HEK293 (cell line): Measurements from ENCODE around the gene IRX3.

Experiments
- CTCF ChIA-PET: fragments of 350-600 bp; formaldehyde crosslinking; extraction: SDS; loops from one replicate; lab custom pipeline; 2021; ENCODE audit warnings: antibody characterized with exemption; lab: Yijun Ruan, JAX
- POLR2A ChIA-PET: fragments of 300-600 bp; formaldehyde crosslinking; extraction: SDS; loops from one replicate; lab custom pipeline; 2020; ENCODE audit warnings: antibody characterized with exemption, inconsistent platforms; lab: Yijun Ruan, JAX
- H3K27ac ChIP-seq: fragments of 200-500 bp; sonication (Bioruptor generic); 2 replicates; pipeline ENCODE4 v1.5.1; 2014; ENCODE audit warnings: low read depth, low read length, control low read depth, inconsistent platforms; ENCODE audit errors: extremely low read depth
- H3K36me3 ChIP-seq, 2 experiments: fragments of 200-500 bp in 1 of 2; sonication (Bioruptor generic) in 1 of 2; 1 replicate in 1 of 2; 2 replicates in 1 of 2; pipeline ENCODE4 v1.5.1; 2014 to 2017; ENCODE audit warnings: inconsistent platforms in 2 of 2, low read length in 2 of 2; ENCODE audit not compliant: control insufficient read depth in 2 of 2, insufficient read depth in 1 of 2
- H3K4me1 ChIP-seq: fragments of 200-500 bp; sonication (Bioruptor generic); 2 replicates; pipeline ENCODE4 v1.5.1; 2014; ENCODE audit warnings: mild to moderate bottlenecking, low read length, inconsistent platforms; ENCODE audit not compliant: control insufficient read depth, insufficient read depth
- H3K4me3 ChIP-seq: 2 replicates; pipeline ENCODE4 v1.5.1; 2011; ENCODE audit warnings: low read depth, mild to moderate bottlenecking, control low read depth, low read length, moderate library complexity
- H3K9me3 ChIP-seq: fragments of 200-500 bp; sonication (Bioruptor generic); 2 replicates; pipeline ENCODE4 v1.5.1; 2014; ENCODE audit warnings: low read depth, low read length, inconsistent platforms; ENCODE audit not compliant: control insufficient read depth, insufficient read depth
- SCRT1 ChIP-seq: fragments of 450-650 bp; formaldehyde crosslinking; IDR thresholded peaks from 2 replicates; pipeline ENCODE4 v1.5.1; 2016; ENCODE audit warnings: missing biosample characterization, missing genetic modification characterization, borderline replicate concordance
- SETDB1 ChIP-seq: IDR thresholded peaks from one replicate; pipeline ENCODE4 v1.6.1; 2017; ENCODE audit warnings: mild to moderate bottlenecking, low read length, moderate library complexity, mixed read lengths; ENCODE audit not compliant: insufficient read length
- SP7 ChIP-seq: fragments of 450-650 bp; formaldehyde crosslinking; IDR thresholded peaks from 2 replicates; pipeline ENCODE4 v1.5.1; 2016; ENCODE audit warnings: missing biosample characterization, missing genetic modification characterization
- ZBTB21 ChIP-seq: fragments of 450-650 bp; formaldehyde crosslinking; IDR thresholded peaks from 2 replicates; pipeline ENCODE4 v1.5.1; 2017; ENCODE audit warnings: missing biosample characterization, missing genetic modification characterization
- ZBTB7A ChIP-seq: fragments of 450-650 bp; formaldehyde crosslinking; IDR thresholded peaks from 2 replicates; pipeline ENCODE4 v1.5.1; 2016; ENCODE audit warnings: low read depth, missing biosample characterization, missing genetic modification characterization
- ZNF335 ChIP-seq: fragments of 450-650 bp; formaldehyde crosslinking; conservative IDR thresholded peaks from 2 replicates; pipeline ENCODE4 v1.5.1; 2016; ENCODE audit warnings: missing biosample characterization, missing genetic modification characterization
- ZNF366 ChIP-seq: fragments of 450-650 bp; formaldehyde crosslinking; conservative IDR thresholded peaks from 2 replicates; pipeline ENCODE4 v1.5.1; 2016; ENCODE audit warnings: missing biosample characterization, missing genetic modification characterization
- ZNF394 ChIP-seq: fragments of 450-650 bp; formaldehyde crosslinking; IDR thresholded peaks from 2 replicates; pipeline ENCODE4 v1.5.1; 2016; ENCODE audit warnings: missing biosample characterization, missing genetic modification characterization, mild to moderate bottlenecking, moderate library complexity, borderline replicate concordance
- ZNF629 ChIP-seq: fragments of 450-650 bp; formaldehyde crosslinking; IDR thresholded peaks from 2 replicates; pipeline ENCODE4 v1.5.1; 2017; ENCODE audit warnings: missing biosample characterization, missing genetic modification characterization
- ZNF660 ChIP-seq: fragments of 450-650 bp; IDR thresholded peaks from 2 replicates; pipeline ENCODE4 v1.5.1; 2018; ENCODE audit warnings: missing biosample characterization, mild to moderate bottlenecking, missing genetic modification characterization
- ZNF776 ChIP-seq: fragments of 450-650 bp; formaldehyde crosslinking; IDR thresholded peaks from 2 replicates; pipeline ENCODE4 v1.5.0; 2017; ENCODE audit warnings: missing biosample characterization, missing genetic modification characterization, borderline replicate concordance
- ZXDB ChIP-seq: fragments of 450-650 bp; formaldehyde crosslinking; IDR thresholded peaks from 2 replicates; pipeline ENCODE4 v1.5.1; 2016; ENCODE audit warnings: missing biosample characterization, missing genetic modification characterization
- TF ChIP-seq, protein P1 (sequence below): fragments of 450-650 bp; formaldehyde crosslinking; IDR thresholded peaks from 2 replicates; pipeline ENCODE4 v1.5.1; 2016; ENCODE audit warnings: missing biosample characterization, missing genetic modification characterization
- TF ChIP-seq, protein P2 (sequence below): fragments of 450-650 bp; formaldehyde crosslinking; IDR thresholded peaks from 2 replicates; pipeline ENCODE4 v1.5.1; 2016; ENCODE audit warnings: missing biosample characterization, missing genetic modification characterization
- TF ChIP-seq, protein P3 (sequence below): fragments of 450-650 bp; formaldehyde crosslinking; conservative IDR thresholded peaks from 2 replicates; pipeline ENCODE4 v1.5.1; 2016; ENCODE audit warnings: low read depth, missing biosample characterization, missing genetic modification characterization
- TF ChIP-seq, protein P4 (sequence below): fragments of 450-650 bp; formaldehyde crosslinking; IDR thresholded peaks from 2 replicates; pipeline ENCODE4 v1.5.1; 2016; ENCODE audit warnings: missing biosample characterization, missing genetic modification characterization
- TF ChIP-seq, protein P5 (sequence below): fragments of 450-650 bp; formaldehyde crosslinking; IDR thresholded peaks from 2 replicates; pipeline ENCODE4 v1.5.1; 2016; ENCODE audit warnings: missing biosample characterization, missing genetic modification characterization
- TF ChIP-seq, protein P6 (sequence below): fragments of 450-650 bp; formaldehyde crosslinking; IDR thresholded peaks from 2 replicates; pipeline ENCODE4 v1.5.1; 2017; ENCODE audit warnings: missing biosample characterization, missing genetic modification characterization

IRX3 gene

DNA sequence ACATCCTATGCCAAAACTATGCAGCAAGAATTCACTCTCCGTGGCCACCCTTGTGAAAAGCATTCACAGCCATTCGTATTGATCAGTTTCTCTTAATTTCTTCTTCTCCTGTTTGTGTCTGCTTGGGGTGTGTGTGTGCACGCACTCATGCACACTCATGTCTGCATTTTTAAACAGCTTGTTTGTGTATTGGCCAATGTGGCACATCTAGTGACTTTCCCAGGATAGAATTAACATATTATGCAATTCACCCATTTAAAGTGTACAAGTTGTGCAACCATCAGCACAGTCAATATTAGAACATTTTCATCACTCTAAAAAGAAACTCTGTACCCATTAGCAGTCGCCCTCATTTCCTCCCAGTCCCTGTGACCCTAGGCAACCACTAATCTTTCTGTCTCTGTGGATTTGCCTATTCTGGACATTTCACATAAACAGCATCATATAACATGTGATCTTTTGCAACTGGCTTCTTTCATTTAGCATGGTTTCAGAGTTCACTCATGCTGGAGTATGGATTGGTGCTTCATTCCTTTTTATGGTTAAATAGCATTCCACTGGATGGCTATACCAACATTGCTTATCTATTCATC is 20.1 kb downstream of the IRX3 start:
- TF ChIP-seq, protein P1, sequence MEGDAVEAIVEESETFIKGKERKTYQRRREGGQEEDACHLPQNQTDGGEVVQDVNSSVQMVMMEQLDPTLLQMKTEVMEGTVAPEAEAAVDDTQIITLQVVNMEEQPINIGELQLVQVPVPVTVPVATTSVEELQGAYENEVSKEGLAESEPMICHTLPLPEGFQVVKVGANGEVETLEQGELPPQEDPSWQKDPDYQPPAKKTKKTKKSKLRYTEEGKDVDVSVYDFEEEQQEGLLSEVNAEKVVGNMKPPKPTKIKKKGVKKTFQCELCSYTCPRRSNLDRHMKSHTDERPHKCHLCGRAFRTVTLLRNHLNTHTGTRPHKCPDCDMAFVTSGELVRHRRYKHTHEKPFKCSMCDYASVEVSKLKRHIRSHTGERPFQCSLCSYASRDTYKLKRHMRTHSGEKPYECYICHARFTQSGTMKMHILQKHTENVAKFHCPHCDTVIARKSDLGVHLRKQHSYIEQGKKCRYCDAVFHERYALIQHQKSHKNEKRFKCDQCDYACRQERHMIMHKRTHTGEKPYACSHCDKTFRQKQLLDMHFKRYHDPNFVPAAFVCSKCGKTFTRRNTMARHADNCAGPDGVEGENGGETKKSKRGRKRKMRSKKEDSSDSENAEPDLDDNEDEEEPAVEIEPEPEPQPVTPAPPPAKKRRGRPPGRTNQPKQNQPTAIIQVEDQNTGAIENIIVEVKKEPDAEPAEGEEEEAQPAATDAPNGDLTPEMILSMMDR (tag by site-specific recombination), result no peak
- TF ChIP-seq, protein P2, sequence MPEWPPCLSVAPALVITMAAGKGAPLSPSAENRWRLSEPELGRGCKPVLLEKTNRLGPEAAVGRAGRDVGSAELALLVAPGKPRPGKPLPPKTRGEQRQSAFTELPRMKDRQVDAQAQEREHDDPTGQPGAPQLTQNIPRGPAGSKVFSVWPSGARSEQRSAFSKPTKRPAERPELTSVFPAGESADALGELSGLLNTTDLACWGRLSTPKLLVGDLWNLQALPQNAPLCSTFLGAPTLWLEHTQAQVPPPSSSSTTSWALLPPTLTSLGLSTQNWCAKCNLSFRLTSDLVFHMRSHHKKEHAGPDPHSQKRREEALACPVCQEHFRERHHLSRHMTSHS, result no peak
- TF ChIP-seq, protein P3, sequence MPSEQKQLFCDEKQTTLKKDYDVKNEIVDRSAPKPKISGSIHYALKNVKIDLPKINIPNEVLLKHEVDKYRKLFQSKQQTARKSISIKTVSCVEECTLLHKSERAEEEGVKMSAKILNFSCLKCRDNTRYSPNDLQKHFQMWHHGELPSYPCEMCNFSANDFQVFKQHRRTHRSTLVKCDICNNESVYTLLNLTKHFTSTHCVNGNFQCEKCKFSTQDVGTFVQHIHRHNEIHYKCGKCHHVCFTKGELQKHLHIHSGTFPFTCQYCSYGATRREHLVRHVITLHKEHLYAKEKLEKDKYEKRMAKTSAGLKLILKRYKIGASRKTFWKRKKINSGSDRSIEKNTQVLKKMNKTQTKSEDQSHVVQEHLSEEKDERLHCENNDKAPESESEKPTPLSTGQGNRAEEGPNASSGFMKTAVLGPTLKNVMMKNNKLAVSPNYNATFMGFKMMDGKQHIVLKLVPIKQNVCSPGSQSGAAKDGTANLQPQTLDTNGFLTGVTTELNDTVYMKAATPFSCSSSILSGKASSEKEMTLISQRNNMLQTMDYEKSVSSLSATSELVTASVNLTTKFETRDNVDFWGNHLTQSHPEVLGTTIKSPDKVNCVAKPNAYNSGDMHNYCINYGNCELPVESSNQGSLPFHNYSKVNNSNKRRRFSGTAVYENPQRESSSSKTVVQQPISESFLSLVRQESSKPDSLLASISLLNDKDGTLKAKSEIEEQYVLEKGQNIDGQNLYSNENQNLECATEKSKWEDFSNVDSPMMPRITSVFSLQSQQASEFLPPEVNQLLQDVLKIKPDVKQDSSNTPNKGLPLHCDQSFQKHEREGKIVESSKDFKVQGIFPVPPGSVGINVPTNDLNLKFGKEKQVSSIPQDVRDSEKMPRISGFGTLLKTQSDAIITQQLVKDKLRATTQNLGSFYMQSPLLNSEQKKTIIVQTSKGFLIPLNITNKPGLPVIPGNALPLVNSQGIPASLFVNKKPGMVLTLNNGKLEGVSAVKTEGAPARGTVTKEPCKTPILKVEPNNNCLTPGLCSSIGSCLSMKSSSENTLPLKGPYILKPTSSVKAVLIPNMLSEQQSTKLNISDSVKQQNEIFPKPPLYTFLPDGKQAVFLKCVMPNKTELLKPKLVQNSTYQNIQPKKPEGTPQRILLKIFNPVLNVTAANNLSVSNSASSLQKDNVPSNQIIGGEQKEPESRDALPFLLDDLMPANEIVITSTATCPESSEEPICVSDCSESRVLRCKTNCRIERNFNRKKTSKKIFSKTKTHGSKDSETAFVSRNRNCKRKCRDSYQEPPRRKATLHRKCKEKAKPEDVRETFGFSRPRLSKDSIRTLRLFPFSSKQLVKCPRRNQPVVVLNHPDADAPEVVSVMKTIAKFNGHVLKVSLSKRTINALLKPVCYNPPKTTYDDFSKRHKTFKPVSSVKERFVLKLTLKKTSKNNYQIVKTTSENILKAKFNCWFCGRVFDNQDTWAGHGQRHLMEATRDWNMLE, result no peak
- peak; percentile 18 for TF ChIP-seq SETDB1
- no peaks in the 10 kb centered on the region for H3K4me1 ChIP-seq
- CTCF ChIA-PET, result no interaction called here
- POLR2A ChIA-PET, result no interaction called here
- H3K36me3 ChIP-seq, result no peaks in the 10 kb centered on the region
- no peak overlapping the region for H3K4me3 ChIP-seq
- H3K9me3 ChIP-seq, result no peaks in the 10 kb centered on the region
- H3K27ac ChIP-seq, result no peak overlapping the region

DNA sequence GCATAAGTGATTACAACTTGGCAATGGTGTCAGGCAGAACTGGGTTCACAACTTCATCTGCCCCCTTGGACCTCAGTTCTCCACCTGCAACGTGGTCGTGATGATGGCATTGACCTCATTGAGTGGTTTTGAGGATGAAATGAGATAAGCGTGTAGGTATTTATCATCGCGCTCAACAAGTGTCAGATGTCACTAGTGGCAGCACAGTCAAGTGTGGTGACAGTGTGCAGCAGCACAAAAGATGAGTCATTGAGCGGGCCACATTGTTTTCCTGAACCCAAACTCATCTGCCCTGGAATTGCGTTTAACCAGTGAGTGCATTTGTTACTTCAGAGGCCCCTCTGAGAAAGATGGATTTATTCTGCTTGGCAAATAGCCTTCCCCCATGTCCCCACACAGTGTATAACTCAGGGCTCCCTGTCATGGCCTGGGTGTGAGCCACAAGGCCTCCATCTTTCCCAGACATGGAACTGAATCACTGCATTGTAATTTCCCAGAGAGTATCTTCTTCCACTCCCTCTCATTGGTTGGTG is 20.9 kb downstream of the IRX3 start:
- H3K36me3 ChIP-seq, result no peaks in the 10 kb centered on the region
- no peaks in the 10 kb centered on the region for H3K4me1 ChIP-seq
- H3K27ac ChIP-seq, result no peak overlapping the region
- no peak overlapping the region for H3K4me3 ChIP-seq
- H3K9me3 ChIP-seq, result no peaks in the 10 kb centered on the region
- ChIA-PET POLR2A (no interaction called here), CTCF (no interaction called here)
- TF ChIP-seq, protein P4, sequence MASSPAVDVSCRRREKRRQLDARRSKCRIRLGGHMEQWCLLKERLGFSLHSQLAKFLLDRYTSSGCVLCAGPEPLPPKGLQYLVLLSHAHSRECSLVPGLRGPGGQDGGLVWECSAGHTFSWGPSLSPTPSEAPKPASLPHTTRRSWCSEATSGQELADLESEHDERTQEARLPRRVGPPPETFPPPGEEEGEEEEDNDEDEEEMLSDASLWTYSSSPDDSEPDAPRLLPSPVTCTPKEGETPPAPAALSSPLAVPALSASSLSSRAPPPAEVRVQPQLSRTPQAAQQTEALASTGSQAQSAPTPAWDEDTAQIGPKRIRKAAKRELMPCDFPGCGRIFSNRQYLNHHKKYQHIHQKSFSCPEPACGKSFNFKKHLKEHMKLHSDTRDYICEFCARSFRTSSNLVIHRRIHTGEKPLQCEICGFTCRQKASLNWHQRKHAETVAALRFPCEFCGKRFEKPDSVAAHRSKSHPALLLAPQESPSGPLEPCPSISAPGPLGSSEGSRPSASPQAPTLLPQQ (tag by site-specific recombination), result peak; percentile 63; the same call in 1 of the 2 replicates
- peak; percentile 37; the same call in 1 of the 2 replicates for TF ChIP-seq ZNF335
- peak; percentile 61; the same call in 1 of the 2 replicates for TF ChIP-seq SP7 (tag by site-specific recombination)
- TF ChIP-seq SCRT1 (tag by site-specific recombination), result 0 out of 2 replicates have a peak, but pooled peaks have one; percentile 38
- TF ChIP-seq ZNF366 (tag by site-specific recombination), result peak; percentile 66
- 0 out of 2 replicates have a peak, but pooled peaks have one; percentile 21 for TF ChIP-seq ZXDB (tag by site-specific recombination)
- peak; percentile 77 for TF ChIP-seq ZBTB21
- no peak for TF ChIP-seq ZBTB7A (tag by site-specific recombination)
- TF ChIP-seq ZNF394, result 0 out of 2 replicates have a peak, but pooled peaks have one; percentile 28
- TF ChIP-seq, protein P5, sequence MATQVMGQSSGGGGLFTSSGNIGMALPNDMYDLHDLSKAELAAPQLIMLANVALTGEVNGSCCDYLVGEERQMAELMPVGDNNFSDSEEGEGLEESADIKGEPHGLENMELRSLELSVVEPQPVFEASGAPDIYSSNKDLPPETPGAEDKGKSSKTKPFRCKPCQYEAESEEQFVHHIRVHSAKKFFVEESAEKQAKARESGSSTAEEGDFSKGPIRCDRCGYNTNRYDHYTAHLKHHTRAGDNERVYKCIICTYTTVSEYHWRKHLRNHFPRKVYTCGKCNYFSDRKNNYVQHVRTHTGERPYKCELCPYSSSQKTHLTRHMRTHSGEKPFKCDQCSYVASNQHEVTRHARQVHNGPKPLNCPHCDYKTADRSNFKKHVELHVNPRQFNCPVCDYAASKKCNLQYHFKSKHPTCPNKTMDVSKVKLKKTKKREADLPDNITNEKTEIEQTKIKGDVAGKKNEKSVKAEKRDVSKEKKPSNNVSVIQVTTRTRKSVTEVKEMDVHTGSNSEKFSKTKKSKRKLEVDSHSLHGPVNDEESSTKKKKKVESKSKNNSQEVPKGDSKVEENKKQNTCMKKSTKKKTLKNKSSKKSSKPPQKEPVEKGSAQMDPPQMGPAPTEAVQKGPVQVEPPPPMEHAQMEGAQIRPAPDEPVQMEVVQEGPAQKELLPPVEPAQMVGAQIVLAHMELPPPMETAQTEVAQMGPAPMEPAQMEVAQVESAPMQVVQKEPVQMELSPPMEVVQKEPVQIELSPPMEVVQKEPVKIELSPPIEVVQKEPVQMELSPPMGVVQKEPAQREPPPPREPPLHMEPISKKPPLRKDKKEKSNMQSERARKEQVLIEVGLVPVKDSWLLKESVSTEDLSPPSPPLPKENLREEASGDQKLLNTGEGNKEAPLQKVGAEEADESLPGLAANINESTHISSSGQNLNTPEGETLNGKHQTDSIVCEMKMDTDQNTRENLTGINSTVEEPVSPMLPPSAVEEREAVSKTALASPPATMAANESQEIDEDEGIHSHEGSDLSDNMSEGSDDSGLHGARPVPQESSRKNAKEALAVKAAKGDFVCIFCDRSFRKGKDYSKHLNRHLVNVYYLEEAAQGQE, result no peak
- no peak for TF ChIP-seq ZNF776 (tag by site-specific recombination)
- TF ChIP-seq, protein P6, sequence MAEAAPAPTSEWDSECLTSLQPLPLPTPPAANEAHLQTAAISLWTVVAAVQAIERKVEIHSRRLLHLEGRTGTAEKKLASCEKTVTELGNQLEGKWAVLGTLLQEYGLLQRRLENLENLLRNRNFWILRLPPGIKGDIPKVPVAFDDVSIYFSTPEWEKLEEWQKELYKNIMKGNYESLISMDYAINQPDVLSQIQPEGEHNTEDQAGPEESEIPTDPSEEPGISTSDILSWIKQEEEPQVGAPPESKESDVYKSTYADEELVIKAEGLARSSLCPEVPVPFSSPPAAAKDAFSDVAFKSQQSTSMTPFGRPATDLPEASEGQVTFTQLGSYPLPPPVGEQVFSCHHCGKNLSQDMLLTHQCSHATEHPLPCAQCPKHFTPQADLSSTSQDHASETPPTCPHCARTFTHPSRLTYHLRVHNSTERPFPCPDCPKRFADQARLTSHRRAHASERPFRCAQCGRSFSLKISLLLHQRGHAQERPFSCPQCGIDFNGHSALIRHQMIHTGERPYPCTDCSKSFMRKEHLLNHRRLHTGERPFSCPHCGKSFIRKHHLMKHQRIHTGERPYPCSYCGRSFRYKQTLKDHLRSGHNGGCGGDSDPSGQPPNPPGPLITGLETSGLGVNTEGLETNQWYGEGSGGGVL, result 0 out of 2 replicates have a peak, but pooled peaks have one; percentile 13
- TF ChIP-seq ZNF629, result peak; percentile 87
- TF ChIP-seq ZNF660 (tag by site-specific recombination), result peak; percentile 63; the same call in 1 of the 2 replicates
